GM19468 (cell line): ENCODE data around the gene DNAH9.

Source experiments
- ATAC-seq: cut with Tn5 transposase; IDR thresholded peaks from one replicate; pipeline ENCODE4 v1.9.1; 2021; ENCODE audit warnings: mild to moderate bottlenecking, moderate library complexity, moderate number of reproducible peaks; ENCODE audit not compliant: unreplicated experiment; ENCODE audit errors: extremely low read depth

DNAH9 gene

DNA sequence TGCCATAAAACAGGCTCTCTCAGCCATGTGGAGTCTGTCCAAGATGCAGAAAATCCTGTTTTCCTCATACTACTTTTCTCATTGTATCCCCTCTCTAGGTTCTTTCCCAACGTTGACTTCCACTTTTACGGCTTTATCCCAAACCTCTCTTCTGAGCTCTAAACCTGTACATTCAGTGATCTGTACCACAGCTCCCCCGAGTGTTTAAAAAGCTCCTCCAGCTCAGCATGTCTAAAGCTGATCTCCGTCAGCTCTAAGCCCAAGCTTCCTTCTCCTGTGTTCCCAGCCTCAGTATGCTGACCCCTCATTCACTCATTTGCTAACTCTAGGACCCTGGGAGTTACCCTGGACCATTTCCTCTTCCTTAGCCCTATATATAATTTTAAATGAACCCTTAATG lies 144.6 kb downstream of the DNAH9 start:
- ATAC-seq, result no peak

DNA sequence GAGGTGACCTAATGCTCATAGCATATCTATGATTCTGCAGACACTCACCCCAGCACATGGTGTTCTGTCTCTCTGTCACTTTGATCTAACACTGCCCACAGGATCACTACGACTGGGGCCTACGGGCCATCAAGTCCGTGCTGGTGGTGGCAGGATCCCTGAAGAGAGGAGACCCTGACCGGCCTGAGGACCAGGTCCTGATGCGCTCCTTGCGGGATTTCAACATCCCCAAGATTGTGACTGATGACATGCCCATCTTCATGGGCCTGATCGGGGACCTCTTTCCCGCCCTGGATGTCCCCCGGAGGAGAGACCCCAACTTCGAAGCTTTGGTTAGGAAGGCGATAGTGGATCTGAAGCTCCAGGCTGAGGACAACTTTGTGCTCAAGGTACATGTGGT lies 146.4 kb downstream of the DNAH9 start:
- no peak for ATAC-seq

GRCh38 chr17:11747441-11747840 lies 149.2 kb downstream of the DNAH9 start:
- no peak for ATAC-seq

DNA sequence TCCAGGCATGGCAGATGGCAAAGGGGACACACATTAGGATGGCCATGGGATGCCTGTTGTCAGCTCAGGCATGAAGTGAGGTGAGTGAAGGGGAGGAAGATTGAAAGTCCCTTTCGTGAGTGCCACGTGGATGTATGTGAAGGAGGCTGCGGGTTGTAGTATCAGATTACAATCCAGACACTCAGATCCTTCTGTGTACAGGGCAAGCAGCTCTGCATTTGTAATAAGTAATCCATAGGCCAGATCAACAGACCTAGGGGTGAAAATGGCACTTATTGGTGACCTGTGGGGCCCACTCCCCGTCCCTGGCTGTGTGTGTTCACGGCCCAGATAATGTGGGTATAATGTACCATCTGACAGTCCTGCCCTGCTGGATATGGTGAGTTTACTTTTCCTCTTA lies 159.5 kb downstream of the DNAH9 start:
- no peak for ATAC-seq

GRCh38 chr17:11768106-11768505 lies 169.8 kb downstream of the DNAH9 start:
- ATAC-seq, result no peak

- ATAC-seq, result no peak
These were observed 170.7 kb downstream of the DNAH9 start for GRCh38 chr17:11768981-11769380.

DNA sequence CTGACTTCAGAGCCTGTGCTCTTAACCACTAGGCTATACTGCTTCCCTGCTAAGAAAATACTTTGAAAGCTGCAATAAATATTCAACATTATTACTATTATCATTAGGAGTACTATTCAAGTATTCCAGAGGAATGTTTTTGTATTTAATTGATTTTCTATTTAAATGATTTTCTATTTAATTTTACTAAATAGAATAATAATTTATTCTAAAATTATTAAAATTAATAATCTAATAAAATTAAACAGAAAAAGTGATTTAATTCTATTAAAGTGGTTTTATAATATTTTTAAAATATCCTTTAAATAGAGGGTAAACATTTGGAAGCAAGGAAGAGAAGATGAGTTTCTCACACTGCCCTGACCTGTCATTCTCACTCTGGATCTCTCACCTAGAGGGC lies 173.8 kb downstream of the DNAH9 start:
- ATAC-seq, result no peak

- no peak for ATAC-seq
These were observed 181.6 kb downstream of the DNAH9 start for GRCh38 chr17:11779892-11780291.

- no peak for ATAC-seq
These were observed 182.4 kb downstream of the DNAH9 start for GRCh38 chr17:11780621-11781020.

DNA sequence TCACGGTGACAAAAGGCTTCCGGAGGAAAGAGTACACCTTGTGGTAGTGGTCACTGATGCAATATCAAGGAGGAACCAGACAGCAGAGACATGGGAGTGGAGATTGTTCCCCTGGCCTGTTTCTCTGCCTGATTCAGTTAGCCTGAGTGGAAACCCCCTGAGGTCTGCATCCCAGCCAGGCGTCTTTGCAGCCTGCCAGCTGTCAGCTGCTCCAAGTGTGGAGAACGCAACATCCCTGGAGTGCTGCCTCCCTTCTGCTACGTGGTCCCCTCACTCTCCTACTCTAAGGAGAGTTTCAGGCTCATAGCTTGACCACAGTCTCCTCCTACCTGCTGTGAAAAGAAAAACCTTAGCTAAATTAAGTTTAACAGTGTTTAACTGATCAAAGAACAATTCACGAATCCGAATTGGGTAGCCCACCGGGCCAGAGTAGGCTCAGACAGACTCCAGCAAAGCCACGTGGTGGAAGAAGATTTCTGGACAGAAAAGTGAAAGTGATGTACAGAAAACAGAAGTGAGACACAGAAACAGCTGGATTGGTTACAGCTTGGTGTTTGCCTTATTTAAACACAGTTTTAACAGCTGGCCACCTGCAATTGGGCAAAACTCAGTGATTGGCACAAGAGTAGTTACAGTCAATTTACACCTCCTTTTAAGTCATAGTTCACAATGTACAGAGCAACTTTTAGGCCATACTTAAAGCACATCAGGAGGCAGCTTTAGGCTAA lies 188.6 kb downstream of the DNAH9 start:
- ATAC-seq, result no peak

DNA sequence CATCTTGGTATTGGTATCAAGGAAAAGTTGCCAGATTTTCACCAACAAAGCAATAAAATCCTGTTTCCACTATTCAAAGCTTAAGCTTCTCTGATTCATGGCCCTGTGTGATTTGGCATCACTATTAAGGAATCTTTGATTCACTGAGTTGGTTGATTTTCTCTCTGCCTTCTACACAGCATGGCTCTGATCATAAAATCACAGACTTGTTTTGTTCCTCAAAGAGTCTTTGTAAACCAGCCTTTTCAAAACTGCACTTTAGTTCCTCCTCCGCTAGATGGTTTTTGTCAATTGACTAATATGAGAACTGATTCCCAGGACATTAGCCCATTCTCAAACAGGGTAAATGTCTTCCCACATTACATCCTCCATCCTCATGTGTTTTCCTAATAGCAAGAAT lies 197.6 kb downstream of the DNAH9 start:
- ATAC-seq, result no peak

DNA sequence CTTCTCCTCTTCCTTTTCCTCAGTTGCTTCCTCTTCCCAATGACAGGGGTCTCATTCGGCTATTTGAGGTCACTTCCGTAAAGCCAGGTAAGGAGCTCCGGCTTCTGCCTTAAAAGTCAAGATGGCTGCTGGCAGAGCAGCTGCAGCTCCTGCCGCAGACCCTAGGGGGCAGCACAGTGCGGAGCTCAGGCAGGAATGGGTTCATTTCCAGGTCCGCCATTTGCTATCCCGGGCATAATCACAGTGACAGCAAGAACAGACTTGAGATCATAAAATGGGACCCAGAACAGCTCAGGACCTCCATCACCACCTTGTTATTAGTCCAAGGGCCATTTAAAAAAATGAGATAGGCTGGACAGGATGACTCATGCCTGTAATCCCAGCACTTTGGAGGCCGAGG lies 199.5 kb downstream of the DNAH9 start:
- no peak for ATAC-seq

DNA sequence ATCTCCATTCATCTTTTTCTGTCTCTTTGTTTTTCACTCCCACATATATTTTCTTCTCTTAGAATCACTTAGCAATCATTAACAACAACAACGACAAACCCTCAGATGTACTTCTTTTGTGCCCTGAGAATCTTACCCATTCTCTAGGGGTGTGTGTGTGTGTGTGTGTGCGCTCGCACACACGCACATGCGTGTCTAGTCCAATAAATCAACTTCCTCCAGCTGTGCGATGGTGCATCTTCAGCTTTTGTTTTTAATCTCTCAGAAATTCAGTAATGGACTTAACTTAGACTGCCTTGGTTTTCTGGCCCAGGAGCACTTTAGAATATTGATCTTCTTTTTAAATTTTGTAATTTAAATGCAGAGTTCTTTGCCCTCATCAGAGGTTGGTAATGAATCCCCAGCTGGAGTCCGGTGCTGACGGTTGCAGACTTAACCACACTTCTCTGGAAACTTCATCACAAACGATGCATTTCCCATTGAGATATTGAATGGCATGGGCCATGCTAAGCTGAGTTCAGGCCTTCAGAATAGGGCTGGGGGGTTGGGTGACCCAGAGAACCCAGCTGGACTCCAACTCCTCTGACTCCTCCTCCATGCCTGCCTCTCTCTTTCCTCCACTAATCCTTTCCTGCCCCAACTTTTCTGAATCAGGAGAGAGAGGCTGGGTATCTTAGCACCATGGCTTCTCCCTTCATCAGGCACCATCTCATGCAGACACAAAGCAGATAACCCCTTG lies 205.1 kb downstream of the DNAH9 start:
- no peak for ATAC-seq

GRCh38 chr17:11805138-11805537 lies 206.9 kb downstream of the DNAH9 start:
- ATAC-seq, result no peak

DNA sequence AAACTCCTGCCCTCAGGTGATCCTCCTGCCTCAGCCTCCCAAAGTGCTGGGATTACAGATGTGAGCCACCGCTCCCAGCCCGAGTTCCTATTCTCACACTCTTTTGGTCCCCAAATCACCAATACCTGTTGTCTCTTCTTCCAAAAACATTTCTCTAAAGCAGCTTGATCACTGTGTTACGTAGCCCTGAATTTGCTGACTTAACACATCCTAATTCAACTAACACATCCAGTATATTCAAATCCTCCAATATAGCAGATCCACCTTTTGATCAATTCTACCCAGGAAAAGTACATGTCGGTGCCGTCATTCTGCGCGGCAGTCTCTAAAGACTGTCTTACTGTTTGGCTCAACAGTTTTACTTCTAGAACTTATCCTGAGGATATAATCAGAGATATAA lies 207.7 kb downstream of the DNAH9 start:
- ATAC-seq, result no peak

- no peak for ATAC-seq
These were observed 209.3 kb downstream of the DNAH9 start for GRCh38 chr17:11807606-11808005.

DNA sequence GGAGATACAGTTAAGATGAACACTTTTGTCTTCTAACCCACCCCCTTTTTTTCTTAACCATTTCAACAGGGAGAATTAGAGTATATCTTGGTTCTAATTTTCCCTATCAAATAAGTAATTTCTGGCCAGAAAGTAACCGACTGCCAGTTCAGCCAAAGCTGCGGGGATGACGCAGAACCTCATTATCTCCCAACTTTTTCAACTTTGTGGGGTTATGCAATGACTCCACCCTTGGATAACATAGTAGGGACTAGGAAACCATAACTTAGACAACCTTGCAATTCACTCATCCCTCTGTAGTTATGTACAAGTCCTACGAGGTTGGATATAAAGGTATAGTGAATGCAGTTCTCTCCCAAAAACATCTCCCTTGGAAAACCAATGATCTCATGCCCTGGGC lies 215.0 kb downstream of the DNAH9 start:
- ATAC-seq, result no peak

DNA sequence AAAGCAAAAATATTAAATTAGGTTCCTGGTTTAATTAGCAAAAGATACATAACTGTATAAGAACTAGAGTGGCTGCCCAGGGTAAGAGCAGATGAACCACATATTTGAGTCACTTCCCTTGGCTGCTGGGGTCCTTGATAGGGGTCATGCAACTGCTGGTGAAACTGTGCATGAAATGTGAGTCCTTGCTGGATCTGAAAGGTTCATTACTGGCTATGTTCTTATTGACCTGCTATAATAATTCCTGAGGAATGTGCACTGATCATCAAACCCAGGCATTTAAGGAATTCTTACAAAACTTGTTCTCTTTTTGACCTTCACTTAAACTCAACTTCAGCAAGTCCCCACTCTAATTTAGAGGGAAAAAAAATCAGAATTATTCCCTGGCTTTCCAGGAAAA lies 215.6 kb downstream of the DNAH9 start:
- ATAC-seq, result no peak

DNA sequence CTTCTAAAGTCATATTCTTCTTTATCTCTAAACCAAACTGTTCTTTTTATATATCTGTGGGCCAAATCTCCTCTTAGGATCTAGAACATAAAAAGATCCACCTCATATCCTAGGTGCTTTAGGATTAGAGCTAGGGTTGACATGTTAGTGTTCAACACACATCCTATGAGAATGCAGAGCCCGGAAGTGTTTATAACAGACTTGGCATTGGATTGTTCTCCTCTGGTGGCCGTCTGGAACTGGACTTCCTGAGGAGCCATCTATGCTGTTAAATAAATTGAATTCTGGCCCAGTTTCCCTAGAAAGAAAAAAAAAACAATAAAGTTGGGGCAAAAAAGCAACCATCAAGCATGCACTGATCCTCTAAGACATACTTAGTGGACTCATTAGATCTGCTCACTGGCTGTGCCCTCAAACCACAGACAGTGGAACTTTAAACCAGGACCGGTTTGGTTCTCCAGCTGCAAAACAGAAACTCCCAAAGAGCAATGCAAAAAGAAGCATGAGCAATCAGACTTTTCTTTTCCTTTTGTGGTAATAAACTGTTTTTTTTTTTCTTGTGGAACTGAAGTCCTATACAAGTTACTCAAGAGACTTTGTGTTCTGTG lies 216.5 kb downstream of the DNAH9 start:
- ATAC-seq, result no peak

GRCh38 chr17:11816409-11816808 lies 218.1 kb downstream of the DNAH9 start:
- ATAC-seq, result no peak

GRCh38 chr17:11823862-11824261 lies 225.6 kb downstream of the DNAH9 start:
- ATAC-seq, result no peak
